Endodermal cell (in vitro differentiated cells): Measurements from ENCODE around the gene PTPN1. TPM values are rescaled to one million over a fixed set of nuclear protein-coding genes. Genes with fewer than 3 reads are reported as not detected.

Source experiments
- DNase-seq: peaks from one replicate; pipeline ENCODE4 v3.0.0-alpha.2; 2017
- H3K27ac ChIP-seq: 2 replicates; pipeline ENCODE4 v1.5.1; 2013; ENCODE audit warnings: mild to moderate bottlenecking, low read depth, low read length, moderate library complexity
- H3K27me3 ChIP-seq: 2 replicates; pipeline ENCODE4 v1.6.1; 2013; ENCODE audit warnings: mild to moderate bottlenecking, low read length, moderate library complexity; ENCODE audit not compliant: insufficient read depth, control insufficient read depth, poor library complexity, severe bottlenecking
- H3K36me3 ChIP-seq: 2 replicates; pipeline ENCODE4 v1.7.0; 2013; ENCODE audit warnings: mild to moderate bottlenecking, low read length, moderate library complexity; ENCODE audit not compliant: control insufficient read depth, insufficient read depth
- H3K4me1 ChIP-seq: one replicate; pipeline ENCODE4 v1.7.0; 2013; ENCODE audit warnings: low read length; ENCODE audit not compliant: control insufficient read depth, insufficient read depth
- H3K4me3 ChIP-seq: 2 replicates; pipeline ENCODE4 v1.5.1; 2013; ENCODE audit warnings: mild to moderate bottlenecking, low read length, moderate library complexity
- H3K9ac ChIP-seq: 2 replicates; pipeline ENCODE4 v1.6.1; 2013; ENCODE audit warnings: mild to moderate bottlenecking, low read length, moderate library complexity; ENCODE audit not compliant: poor library complexity, severe bottlenecking; ENCODE audit errors: extremely low read depth
- H3K9me3 ChIP-seq: 2 replicates; pipeline ENCODE4 v1.6.1; 2013; ENCODE audit warnings: mild to moderate bottlenecking, low read length, moderate library complexity; ENCODE audit not compliant: control insufficient read depth
- H3K27ac Mint-ChIP-seq: 2 replicates; pipeline ENCODE4 v1.8.0; 2020; ENCODE audit warnings: mixed read lengths
- H3K27me3 Mint-ChIP-seq: 2 replicates; pipeline ENCODE4 v1.8.0; 2021; ENCODE audit warnings: mild to moderate bottlenecking, mixed read lengths; ENCODE audit not compliant: insufficient read depth
- H3K36me3 Mint-ChIP-seq: 2 replicates; pipeline ENCODE4 v1.8.0; 2020; ENCODE audit warnings: low read depth, mixed read lengths
- H3K4me1 Mint-ChIP-seq: 2 replicates; pipeline ENCODE4 v1.8.0; 2020; ENCODE audit warnings: mixed read lengths
- H3K4me3 Mint-ChIP-seq: 2 replicates; pipeline ENCODE4 v1.8.0; 2020; ENCODE audit warnings: mild to moderate bottlenecking, moderate library complexity, mixed read lengths
- H3K9me3 Mint-ChIP-seq: 2 replicates; pipeline ENCODE4 v1.8.0; 2020; ENCODE audit warnings: mild to moderate bottlenecking, mixed read lengths
- WGBS, 2 experiments: methylation state at CpG; one replicate each; pipeline versions ENCODE4 v1.1.5 to v1.1.7; 2013; ENCODE audit warnings: missing lambda C conversion rate in 2 of 2, mixed read lengths in 1 of 2; ENCODE audit not compliant: insufficient coverage in 1 of 2, insufficient read length in 1 of 2; 5-methylcytosine and 5-hydroxymethylcytosine counted together
- total RNA-seq, 2 donors: library from RNA; stranded (reverse); fragmentation: NEBNext Ultra II Directional in 1 of 2; extraction: Animal tissue kit (Norgen Biotek cat#: 25700) in 1 of 2; gene quantifications; 2 replicates in 1 of 2; 3 replicates in 1 of 2; pipeline ENCODE4 v1.2.1, GENCODE V29; 2021
- TF ChIP-seq, protein P1 (sequence below): fragments of 200-600 bp; sonication (generic); conservative IDR thresholded peaks from 2 replicates; pipeline ENCODE4 v1.5.0; 2021; ENCODE audit warnings: antibody characterized with exemption, mild to moderate bottlenecking

The PTPN1 gene
- total RNA-seq, 2 donors from 2014 or later = 25.4 to 28.7 TPM

DNA sequence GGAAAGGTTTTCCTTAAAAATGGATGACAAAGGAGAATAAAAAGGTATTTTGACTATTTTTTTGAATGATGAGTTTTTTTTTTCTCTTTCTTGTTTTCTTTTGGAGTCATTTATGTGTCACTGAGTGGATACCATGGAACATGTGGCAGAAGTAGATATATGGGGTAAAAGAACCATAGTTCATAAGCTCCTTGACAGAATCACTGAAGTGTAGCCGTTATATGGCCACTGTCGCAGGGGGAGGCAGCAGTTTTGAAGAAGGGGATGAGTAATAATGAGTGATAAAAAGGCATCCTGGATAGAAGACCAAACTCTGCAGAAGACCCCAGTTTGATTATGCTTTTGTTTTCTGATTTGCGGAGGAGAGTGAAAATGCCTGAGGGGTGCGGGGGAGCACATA lies 15.5 kb downstream of the PTPN1 start:
- H3K4me1 Mint-ChIP-seq = no peaks in the 10 kb centered on the region
- Histone ChIP-seq H3K27ac (no peak overlapping the region), H3K27me3 (no peaks in the 10 kb centered on the region), H3K4me1 (no peaks in the 10 kb centered on the region), H3K9ac (no peak overlapping the region), H3K36me3 (peaks cover 7% of the 10 kb centered on the region), H3K4me3 (no peak overlapping the region), H3K9me3 (no peaks in the 10 kb centered on the region)
- no peaks in the 10 kb centered on the region for H3K27me3 Mint-ChIP-seq
- H3K36me3 Mint-ChIP-seq = no peaks in the 10 kb centered on the region
- TF ChIP-seq, protein P1, sequence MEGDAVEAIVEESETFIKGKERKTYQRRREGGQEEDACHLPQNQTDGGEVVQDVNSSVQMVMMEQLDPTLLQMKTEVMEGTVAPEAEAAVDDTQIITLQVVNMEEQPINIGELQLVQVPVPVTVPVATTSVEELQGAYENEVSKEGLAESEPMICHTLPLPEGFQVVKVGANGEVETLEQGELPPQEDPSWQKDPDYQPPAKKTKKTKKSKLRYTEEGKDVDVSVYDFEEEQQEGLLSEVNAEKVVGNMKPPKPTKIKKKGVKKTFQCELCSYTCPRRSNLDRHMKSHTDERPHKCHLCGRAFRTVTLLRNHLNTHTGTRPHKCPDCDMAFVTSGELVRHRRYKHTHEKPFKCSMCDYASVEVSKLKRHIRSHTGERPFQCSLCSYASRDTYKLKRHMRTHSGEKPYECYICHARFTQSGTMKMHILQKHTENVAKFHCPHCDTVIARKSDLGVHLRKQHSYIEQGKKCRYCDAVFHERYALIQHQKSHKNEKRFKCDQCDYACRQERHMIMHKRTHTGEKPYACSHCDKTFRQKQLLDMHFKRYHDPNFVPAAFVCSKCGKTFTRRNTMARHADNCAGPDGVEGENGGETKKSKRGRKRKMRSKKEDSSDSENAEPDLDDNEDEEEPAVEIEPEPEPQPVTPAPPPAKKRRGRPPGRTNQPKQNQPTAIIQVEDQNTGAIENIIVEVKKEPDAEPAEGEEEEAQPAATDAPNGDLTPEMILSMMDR = no peak
- WGBS, 2 experiments = 92 to 97% methylated on average over 2 to 4 of the region's 4 CpGs
- no peaks in the 10 kb centered on the region for H3K9me3 Mint-ChIP-seq
- no peak overlapping the region for H3K27ac Mint-ChIP-seq
- H3K4me3 Mint-ChIP-seq = no peak overlapping the region
- DNase-seq = no peak

DNA sequence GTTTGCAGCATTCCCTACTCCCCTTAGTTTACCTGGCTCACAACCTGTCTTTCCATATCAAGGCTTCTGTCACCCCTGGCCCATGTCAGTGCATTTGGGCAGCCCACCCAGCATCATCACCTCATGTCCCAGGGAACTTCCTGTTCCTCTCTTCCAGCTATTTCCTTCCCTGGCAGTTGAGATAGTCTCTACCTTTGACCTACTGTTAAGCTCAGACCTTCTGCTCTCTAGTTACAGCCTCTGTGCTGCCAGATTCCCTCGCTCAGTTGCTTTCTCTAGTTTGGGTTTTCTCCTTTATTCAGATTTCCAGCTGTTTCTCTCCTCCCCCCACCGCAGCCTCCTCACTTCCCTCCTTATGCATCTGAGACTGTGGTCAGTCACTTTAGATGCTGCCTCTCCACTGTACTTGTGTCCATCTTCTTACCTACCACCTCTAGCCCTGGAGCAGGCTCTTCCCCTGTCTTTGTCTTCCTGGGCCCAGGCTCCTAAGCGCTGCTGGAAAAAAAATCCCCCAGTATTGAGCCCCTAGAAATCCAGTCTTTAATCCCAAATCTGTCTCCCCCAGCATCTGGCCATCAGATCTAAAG lies 16.3 kb downstream of the PTPN1 start:
- Mint-ChIP-seq H3K4me1 (no peaks in the 10 kb centered on the region), H3K4me3 (no peak overlapping the region), H3K36me3 (no peaks in the 10 kb centered on the region), H3K27me3 (no peaks in the 10 kb centered on the region), H3K27ac (no peak overlapping the region), H3K9me3 (no peaks in the 10 kb centered on the region)
- Histone ChIP-seq H3K27ac (no peak overlapping the region), H3K36me3 (peaks cover 4% of the 10 kb centered on the region), H3K9ac (no peak overlapping the region), H3K4me1 (no peaks in the 10 kb centered on the region), H3K9me3 (no peaks in the 10 kb centered on the region), H3K4me3 (no peak overlapping the region), H3K27me3 (no peaks in the 10 kb centered on the region)
- no peak for DNase-seq
- TF ChIP-seq, protein P1 = no peak
- WGBS, 2 experiments = 78 to 87% methylated on average over 2 to 3 of the region's 3 CpGs

GRCh38 chr20:50527068-50527605 lies 17.0 kb downstream of the PTPN1 start:
- H3K36me3 Mint-ChIP-seq = no peaks in the 10 kb centered on the region
- no peak overlapping the region for H3K27ac ChIP-seq
- no peak overlapping the region for H3K4me3 Mint-ChIP-seq
- TF ChIP-seq, protein P1 = no peak
- WGBS, 2 experiments = 89 to 98% methylated on average over 5 to 9 of the region's 9 CpGs
- H3K27me3 Mint-ChIP-seq = no peaks in the 10 kb centered on the region
- no peak for DNase-seq
- no peaks in the 10 kb centered on the region for H3K27me3 ChIP-seq
- no peaks in the 10 kb centered on the region for H3K36me3 ChIP-seq
- no peak overlapping the region for H3K27ac Mint-ChIP-seq
- H3K9me3 ChIP-seq = no peaks in the 10 kb centered on the region
- no peaks in the 10 kb centered on the region for H3K9me3 Mint-ChIP-seq
- no peak overlapping the region for H3K9ac ChIP-seq
- no peaks in the 10 kb centered on the region for H3K4me1 Mint-ChIP-seq
- H3K4me1 ChIP-seq = no peaks in the 10 kb centered on the region
- H3K4me3 ChIP-seq = no peak overlapping the region
